Measurements from ENCODE around the gene ORM2. TPM values are rescaled to one million over a fixed set of nuclear protein-coding genes. Genes with fewer than 3 reads are reported as not detected.

ORM2 gene
- total and polyA plus RNA-seq, 2 of the 4 experiments (the other 2 are of a cell fraction), result not detected

GRCh38 chr9:114319147-114319546 is 10.5 kb upstream of the ORM2 start:
- Histone ChIP-seq H3K4me2 (ENCODE audit: low read depth, low read length) (no peak overlapping the region), H3K23ac (ENCODE audit: low read depth, low read length) (no peak overlapping the region), H2AK9ac (replicated peaks; ENCODE audit: low read depth, low read length, poor library complexity) (no peak overlapping the region), H2BK15ac (ENCODE audit: low read depth, low read length) (no peak overlapping the region), H2BK5ac (ENCODE audit: low read depth, low read length, poor library complexity, severe bottlenecking) (no peak overlapping the region), H3K9me3 (ENCODE audit: control insufficient read depth, insufficient read depth, low read length) (no peaks in the 10 kb centered on the region), H3K4me3 (ENCODE audit: insufficient read depth, low read depth, low read length) (no peak overlapping the region), H4K20me1 (ENCODE audit: insufficient read depth, low read length) (no peaks in the 10 kb centered on the region), H2BK120ac (ENCODE audit: low read depth, low read length) (peak overlapping the region; percentile 87), H4K8ac (ENCODE audit: low read depth in 2 of 2, low read length in 2 of 2) (no peak overlapping the region), H3K56ac (ENCODE audit: extremely low read depth, insufficient read depth, low read length) (no peak overlapping the region), H3K4me1 (ENCODE audit: control insufficient read depth, insufficient read depth, low read length) (peaks cover 6% of the 10 kb centered on the region), H4K91ac (ENCODE audit: insufficient read depth, low read depth, low read length) (peak overlapping the region; percentile 38; the same call in 1 of the 2 replicates), H3K9ac (ENCODE audit: low read depth, low read length) (no peak overlapping the region), H4K5ac (ENCODE audit: low read depth, low read length) (no peak overlapping the region), H3K4ac (ENCODE audit: low read depth, low read length) (peak overlapping the region; percentile 70), H3K27me3 (ENCODE audit: control insufficient read depth, insufficient read depth, low read length) (no peaks in the 10 kb centered on the region), H2BK20ac (ENCODE audit: low read depth, low read length) (peak overlapping the region; percentile 62), H3K14ac (replicated peaks; ENCODE audit: low read depth, low read length) (peak overlapping the region; percentile 29; the same call in 1 of the 2 replicates), H3K9me1 (ENCODE audit: insufficient read depth, low read length) (peaks cover 13% of the 10 kb centered on the region; the same call in 1 of the 2 replicates), H3K79me1 (ENCODE audit: low read depth in 1 of 2, low read length in 2 of 2) (no peaks in the 10 kb centered on the region), H3K27ac (ENCODE audit: insufficient read depth, low read length) (no peak overlapping the region), H2AFZ (replicated peaks; ENCODE audit: low read length, poor library complexity) (no peak overlapping the region), H2AK5ac (ENCODE audit: low read depth, low read length) (peak overlapping the region; percentile 39; the same call in 1 of the 2 replicates), H3K18ac (ENCODE audit: low read depth, low read length) (no peak overlapping the region), H3K36me3 (ENCODE audit: control insufficient read depth, insufficient read depth, low read length) (no peaks in the 10 kb centered on the region)
- no TSS peak for BruUV-seq (replicated peaks)
- WGBS, 2 experiments (ENCODE audit: extremely low coverage in 2 of 2, insufficient read length in 1 of 2), result 70% methylated on average over 1 of the region's 3 CpGs; no CpG with 5 or more reads in 1 of the 2 experiments
- ATAC-seq (ENCODE audit: low read depth), result no peak
- CTCF ChIA-PET, result interaction anchor here (1.0 kb wide), 1 partner anchor 236 kb away, joined by 3 read pairs; no protein-coding TSS in a partner anchor
- POLR2A ChIA-PET (ENCODE audit: unreplicated experiment), result no interaction called here
- intact Hi-C loops (cut with micrococcal nuclease), result no loop called here
- TF ChIP-seq SMC3 (IDR thresholded peaks at IDR 0.05; ENCODE audit: low read depth, low read length), result no peak
- no peak for TF ChIP-seq POLR2A (IDR thresholded peaks at IDR 0.05; ENCODE audit: low read depth, low read length)
- TF ChIP-seq CEBPB (IDR thresholded peaks at IDR 0.05; ENCODE audit: low read depth, low read length), result no peak
- no peak for TF ChIP-seq CTCF (conservative IDR thresholded peaks at IDR 0.05; ENCODE audit: low read depth, low read length)
- no peak for TF ChIP-seq MAFK (IDR thresholded peaks at IDR 0.05; ENCODE audit: low read depth, low read length)
- no peak for TF ChIP-seq MXI1 (IDR thresholded peaks at IDR 0.05; ENCODE audit: borderline replicate concordance, low read depth, low read length)
- TF ChIP-seq MAZ (IDR thresholded peaks at IDR 0.05; ENCODE audit: borderline replicate concordance, low read depth, low read length), result no peak
- TF ChIP-seq CHD1 (IDR thresholded peaks at IDR 0.05; ENCODE audit: low read depth, low read length), result no peak
- TF ChIP-seq BHLHE40 (IDR thresholded peaks at IDR 0.05; ENCODE audit: low read depth, low read length), result no peak
- TF ChIP-seq USF2 (IDR thresholded peaks at IDR 0.05; ENCODE audit: low read depth, low read length), result no peak
- TF ChIP-seq RAD21 (IDR thresholded peaks at IDR 0.05; ENCODE audit: low read length), result no peak
- no peak for TF ChIP-seq NFE2L2 (IDR thresholded peaks at IDR 0.05; ENCODE audit: low read depth, low read length)
- TF ChIP-seq RFX5 (IDR thresholded peaks at IDR 0.05; ENCODE audit: low read depth, low read length), result no peak
- TF ChIP-seq RCOR1 (IDR thresholded peaks at IDR 0.05; ENCODE audit: insufficient replicate concordance, low read length), result no peak
- TF ChIP-seq ELK1 (IDR thresholded peaks at IDR 0.05; ENCODE audit: borderline replicate concordance, low read depth, low read length), result no peak
- DNase-seq, result no peak
- in situ Hi-C loops (cut with MboI; ENCODE audit: low sequenced_read_pairs), result no loop called here
- dilution Hi-C loops (cut with HindIII; ENCODE audit: low sequenced_read_pairs, unreplicated experiment), result no loop called here

All from IMR-90 (cell line).